ENCODE results near the gene BLTP3A. TPM values are rescaled to one million over a fixed set of nuclear protein-coding genes. Genes with fewer than 3 reads are reported as not detected.

Gene BLTP3A
- total and polyA plus RNA-seq, 2 of the 13 experiments (the other 11 are each of a cell fraction or from before 2014, with no cell fraction given): 22.1 to 24.0 TPM

DNA sequence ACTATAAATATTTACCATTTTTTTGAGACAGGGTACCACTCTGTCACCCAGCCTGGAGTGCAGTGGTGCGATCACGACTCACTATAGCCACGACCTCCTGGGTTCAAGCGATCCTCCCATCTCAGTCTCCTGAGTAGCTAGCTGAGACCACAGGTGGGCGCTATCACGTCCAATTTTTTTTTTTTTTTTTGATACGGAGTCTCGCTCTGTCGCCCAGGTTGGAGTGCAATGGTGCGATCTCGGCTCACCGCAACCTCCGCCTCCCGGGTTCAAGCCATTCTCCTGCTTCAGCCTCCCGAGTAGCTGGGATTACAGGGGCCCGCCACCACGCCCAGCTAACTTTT, 35.4 kb upstream of the BLTP3A start (continued):
- TF ChIP-seq NRL (CRISPR knock-in tag; IDR thresholded peaks at IDR 0.05; ENCODE audit: borderline replicate concordance) (peak; percentile 26; the same call in 1 of the 2 replicates), PRMT3 (CRISPR knock-in tag; IDR thresholded peaks at IDR 0.05; ENCODE audit: borderline replicate concordance, low read depth) (peak; percentile 67; the same call in 1 of the 2 replicates), PRPF4 (IDR thresholded peaks at IDR 0.05; ENCODE audit: low read depth, low read length, poor library complexity, severe bottlenecking) (peak; percentile 88)
- TF ChIP-seq, protein P1, sequence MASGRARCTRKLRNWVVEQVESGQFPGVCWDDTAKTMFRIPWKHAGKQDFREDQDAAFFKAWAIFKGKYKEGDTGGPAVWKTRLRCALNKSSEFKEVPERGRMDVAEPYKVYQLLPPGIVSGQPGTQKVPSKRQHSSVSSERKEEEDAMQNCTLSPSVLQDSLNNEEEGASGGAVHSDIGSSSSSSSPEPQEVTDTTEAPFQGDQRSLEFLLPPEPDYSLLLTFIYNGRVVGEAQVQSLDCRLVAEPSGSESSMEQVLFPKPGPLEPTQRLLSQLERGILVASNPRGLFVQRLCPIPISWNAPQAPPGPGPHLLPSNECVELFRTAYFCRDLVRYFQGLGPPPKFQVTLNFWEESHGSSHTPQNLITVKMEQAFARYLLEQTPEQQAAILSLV (CRISPR knock-in tag; IDR thresholded peaks at IDR 0.05; ENCODE audit: borderline replicate concordance): 0 out of 2 replicates have a peak, but pooled peaks have one; percentile 9

DNA sequence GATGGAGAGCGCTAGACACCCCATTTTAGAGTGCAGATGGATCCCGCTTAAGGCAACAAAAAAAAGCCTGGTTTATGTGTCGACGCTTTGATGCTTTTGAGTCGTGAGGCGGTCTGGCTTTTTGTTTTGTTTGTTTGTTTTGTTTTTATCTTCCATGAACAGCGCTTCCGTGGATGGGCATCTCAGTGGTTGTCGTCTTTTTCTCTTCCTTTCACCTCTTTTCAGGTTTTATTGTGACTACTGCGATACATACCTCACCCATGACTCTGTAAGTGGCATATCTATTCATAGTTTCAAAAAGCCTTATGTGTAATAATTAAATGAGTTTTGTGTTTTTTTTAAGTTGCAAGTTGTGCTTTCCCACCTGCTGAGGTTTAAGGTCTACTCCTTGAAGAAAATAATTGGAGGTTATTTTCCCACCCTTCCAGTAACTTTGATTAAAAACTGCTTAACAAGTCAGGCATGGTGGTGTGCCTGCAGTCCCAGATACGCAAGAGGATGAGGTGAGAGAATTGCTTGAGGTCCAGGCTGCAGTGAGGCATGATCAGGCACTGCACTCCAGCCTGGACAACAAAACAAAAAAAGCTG, 34.1 kb upstream of the BLTP3A start:
- Histone ChIP-seq H3K79me2 (ENCODE audit: insufficient read depth, low read length) (peaks cover 43% of the 10 kb centered on the region), H4K20me1 (ENCODE audit: insufficient read depth, low read length) (no peaks in the 10 kb centered on the region; the same call in 1 of the 2 replicates), H3K9ac (ENCODE audit: insufficient read depth, low read depth, low read length) (peak overlapping the region; percentile 98), H2AFZ (ENCODE audit: low read length) (peak overlapping the region; percentile 31), H3K4me2 (ENCODE audit: low read depth, low read length) (peak overlapping the region; percentile 96), H3K4me3 (replicated peaks in 1 of 3; ENCODE audit: insufficient read depth in 1 of 3, low read depth in 2 of 3, low read length in 3 of 3) (peak overlapping the region; percentile 74 to 94 (median 94)), H3K27ac (ENCODE audit: extremely low read length, insufficient read depth, low read length) (peak overlapping the region; percentile 88), H3K36me3 (replicated peaks in 1 of 2; ENCODE audit: control insufficient read depth in 1 of 2, insufficient read depth in 2 of 2, low read length in 2 of 2) (peaks cover 8 to 29% of the 10 kb centered on the region in 2 experiments), H3K9me3 (ENCODE audit: low read length) (no peaks in the 10 kb centered on the region), H3K4me1 (ENCODE audit: insufficient read depth, low read length) (peaks cover 24% of the 10 kb centered on the region), H3K27me3 (ENCODE audit: control insufficient read depth in 1 of 2, insufficient read depth in 2 of 2, low read length in 2 of 2) (peaks cover 0 to 3% of the 10 kb centered on the region in 2 experiments; a peak in 1 of 5 replicates)
- ChIA-PET POLR2A (interaction anchor here (0.7 to 3.0 kb wide), 20 partner anchors 12 to 534 kb away, joined by 3 to 53 read pairs (median 4); partner anchors contain the start of genes ANKS1A, BLTP3A, ILRUN and TAF11), CTCF (ENCODE audit: low intra/inter-chr PET ratio, low total read pairs) (no interaction called here)
- no peak for FAIRE-seq
- BruUV-seq (replicated peaks): TSS peak; percentile 92
- 4% methylated on average over 11 of the region's 11 CpGs for WGBS (ENCODE audit: low lambda C conversion rate)
- intact Hi-C loops (cut with micrococcal nuclease; ENCODE audit: unreplicated experiment): loop anchor here (1.0 to 5.0 kb wide), 4 partner anchors 35 to 101 kb away; partner anchors contain the start of genes BLTP3A and ILRUN
- in situ Hi-C loops (cut with HindIII; ENCODE audit: extremely low pct_ligation_motif_present, low pct_unique_long_range_greater_than_20kb): no loop called here
- no peak for ATAC-seq
- DNase-seq (ENCODE audit: low spot score): no peak
- peak; percentile 93 for TF ChIP-seq KDM5A (IDR thresholded peaks at IDR 0.05; ENCODE audit: borderline replicate concordance, low read length)
- TF ChIP-seq DPF2 (CRISPR knock-in tag; IDR thresholded peaks at IDR 0.05; ENCODE audit: borderline replicate concordance, low read depth): peak; percentile 30; the same call in 1 of the 2 replicates
- 0 out of 2 replicates have a peak, but pooled peaks have one; percentile 31 for TF ChIP-seq CC2D1A (CRISPR knock-in tag; IDR thresholded peaks at IDR 0.05)
- peak; percentile 83 for TF ChIP-seq ATF1 (CRISPR knock-in tag; IDR thresholded peaks at IDR 0.05)
- TF ChIP-seq ZNF180 (CRISPR knock-in tag; IDR thresholded peaks at IDR 0.05; ENCODE audit: borderline replicate concordance, low read depth): no peak
- TF ChIP-seq, protein P2, sequence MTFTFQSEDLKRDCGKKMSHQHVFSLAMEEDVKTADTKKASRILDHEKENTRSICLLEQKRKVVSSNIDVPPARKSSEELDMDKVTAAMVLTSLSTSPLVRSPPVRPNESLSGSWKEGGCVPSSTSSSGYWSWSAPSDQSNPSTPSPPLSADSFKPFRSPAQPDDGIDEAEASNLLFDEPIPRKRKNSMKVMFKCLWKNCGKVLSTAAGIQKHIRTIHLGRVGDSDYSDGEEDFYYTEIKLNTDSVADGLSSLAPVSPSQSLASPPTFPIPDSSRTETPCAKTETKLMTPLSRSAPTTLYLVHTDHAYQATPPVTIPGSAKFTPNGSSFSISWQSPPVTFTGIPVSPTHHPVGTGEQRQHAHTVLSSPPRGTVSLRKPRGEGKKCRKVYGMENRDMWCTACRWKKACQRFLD (CRISPR knock-in tag; IDR thresholded peaks at IDR 0.05; ENCODE audit: borderline replicate concordance): no peak
- TF ChIP-seq ZBTB3 (CRISPR knock-in tag; IDR thresholded peaks at IDR 0.05; ENCODE audit: borderline replicate concordance, low read depth): 0 out of 2 replicates have a peak, but pooled peaks have one; percentile 10
- 0 out of 2 replicates have a peak, but pooled peaks have one; percentile 15 for TF ChIP-seq ZNF775 (CRISPR knock-in tag; IDR thresholded peaks at IDR 0.05; ENCODE audit: borderline replicate concordance)
- TF ChIP-seq ZNF569 (CRISPR knock-in tag; IDR thresholded peaks at IDR 0.05; ENCODE audit: borderline replicate concordance): 0 out of 2 replicates have a peak, but pooled peaks have one; percentile 25
- TF ChIP-seq RBFOX2 (IDR thresholded peaks at IDR 0.05; ENCODE audit: low read depth, low read length): peak; percentile 55; the same call in 1 of the 2 replicates
- TF ChIP-seq, protein P3, sequence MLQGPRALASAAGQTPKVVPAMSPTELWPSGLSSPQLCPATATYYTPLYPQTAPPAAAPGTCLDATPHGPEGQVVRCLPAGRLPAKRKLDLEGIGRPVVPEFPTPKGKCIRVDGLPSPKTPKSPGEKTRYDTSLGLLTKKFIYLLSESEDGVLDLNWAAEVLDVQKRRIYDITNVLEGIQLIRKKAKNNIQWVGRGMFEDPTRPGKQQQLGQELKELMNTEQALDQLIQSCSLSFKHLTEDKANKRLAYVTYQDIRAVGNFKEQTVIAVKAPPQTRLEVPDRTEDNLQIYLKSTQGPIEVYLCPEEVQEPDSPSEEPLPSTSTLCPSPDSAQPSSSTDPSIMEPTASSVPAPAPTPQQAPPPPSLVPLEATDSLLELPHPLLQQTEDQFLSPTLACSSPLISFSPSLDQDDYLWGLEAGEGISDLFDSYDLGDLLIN (CRISPR knock-in tag; IDR thresholded peaks at IDR 0.05; ENCODE audit: borderline replicate concordance): 0 out of 2 replicates have a peak, but pooled peaks have one; percentile 0
- TF ChIP-seq PRPF4 (IDR thresholded peaks at IDR 0.05; ENCODE audit: low read depth, low read length, poor library complexity, severe bottlenecking): no peak
- peak; percentile 2 for TF ChIP-seq ASH2L (IDR thresholded peaks at IDR 0.05; ENCODE audit: insufficient read length, low read depth, low read length)
- no peak for TF ChIP-seq ZNF274 (CRISPR knock-in tag; IDR thresholded peaks at IDR 0.05)

All from HepG2 (cell line).